ENCODE measurements around the gene ANTXR2. TPM values are rescaled to one million over a fixed set of nuclear protein-coding genes. Genes with fewer than 3 reads are reported as not detected.

Gene ANTXR2
- total and polyA plus RNA-seq, 4 donors = 16.0 to 88.0 (median 50.7) TPM

- Histone ChIP-seq H3K27me3 (ENCODE audit: control insufficient read depth in 1 of 2, insufficient read depth in 2 of 2, low read length in 1 of 2) (no peaks in the 10 kb centered on the region), H3K27ac (ENCODE audit: low read depth in 1 of 2, low read length in 2 of 2) (no peak overlapping the region), H3K36me3 (ENCODE audit: control insufficient read depth in 1 of 2, insufficient read depth in 2 of 2, low read length in 1 of 2) (no peaks in the 10 kb centered on the region), H3K9me3 (ENCODE audit: control insufficient read depth, low read length) (no peaks in the 10 kb centered on the region), H3K4me3 (ENCODE audit: low read length in 2 of 2) (no peak overlapping the region), H3K4me1 (ENCODE audit: control insufficient read depth in 1 of 2, insufficient read depth in 2 of 2, low read length in 2 of 2) (no peaks in the 10 kb centered on the region)
- 77 to 83% methylated on average over 2 of the region's 2 CpGs for WGBS, 2 donors
- ATAC-seq (ENCODE audit: low FRiP score) (no peak), DNase-seq (no peak)
- intact Hi-C loops (cut with DNase I) = loop anchor here in 1 of 2 donors (5.0 to 10.0 kb wide), 2 partner anchors 112 to 1115 kb away; no protein-coding TSS in a partner anchor
Observed at GRCh38 chr4:80069837-80070731, 2.9 kb downstream of the ANTXR2 start.

GRCh38 chr4:80069108-80069836, 3.8 kb downstream of the ANTXR2 start:
- no peaks in the 10 kb centered on the region for H3K4me1 ChIP-seq (ENCODE audit: control insufficient read depth in 1 of 2, insufficient read depth in 2 of 2, low read length in 2 of 2)
- H3K9me3 ChIP-seq (ENCODE audit: control insufficient read depth, low read length) = no peaks in the 10 kb centered on the region
- H3K4me3 ChIP-seq (ENCODE audit: low read length in 2 of 2) = no peak overlapping the region
- ATAC-seq (ENCODE audit: low FRiP score) = no peak
- no peak for DNase-seq
- 91 to 92% methylated on average over 5 of the region's 5 CpGs for WGBS, 2 donors
- intact Hi-C loops (cut with DNase I) = no loop called here
- H3K36me3 ChIP-seq (ENCODE audit: control insufficient read depth in 1 of 2, insufficient read depth in 2 of 2, low read length in 1 of 2) = no peaks in the 10 kb centered on the region
- H3K27me3 ChIP-seq (ENCODE audit: control insufficient read depth in 1 of 2, insufficient read depth in 2 of 2, low read length in 1 of 2) = no peaks in the 10 kb centered on the region
- no peak overlapping the region for H3K27ac ChIP-seq (ENCODE audit: low read depth in 1 of 2, low read length in 2 of 2)

DNA sequence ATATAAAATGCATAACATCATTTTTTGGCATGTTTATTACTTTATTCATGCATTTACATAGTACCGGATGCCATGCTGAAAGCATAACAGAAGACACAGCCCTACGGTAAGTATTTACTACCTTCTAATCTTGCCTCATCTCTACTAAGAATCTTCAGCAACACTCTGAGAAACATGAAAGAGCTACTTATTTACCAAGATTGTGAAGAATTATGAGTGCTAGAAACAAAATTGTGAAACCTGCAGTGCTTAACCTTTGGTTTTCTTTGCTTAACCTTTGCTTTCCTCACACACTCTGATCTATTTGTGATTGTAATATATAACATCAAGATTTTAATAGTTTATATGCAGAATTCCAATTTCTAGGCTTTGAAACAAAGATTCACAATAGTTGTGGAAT, 7.4 kb downstream of the ANTXR2 start:
- intact Hi-C loops (cut with DNase I) = no loop called here
- no peak overlapping the region for H3K4me3 ChIP-seq (ENCODE audit: low read length in 2 of 2)
- H3K4me1 ChIP-seq (ENCODE audit: control insufficient read depth in 1 of 2, insufficient read depth in 2 of 2, low read length in 2 of 2) = no peaks in the 10 kb centered on the region
- no peaks in the 10 kb centered on the region for H3K9me3 ChIP-seq (ENCODE audit: control insufficient read depth, low read length)
- ATAC-seq (ENCODE audit: low FRiP score) (no peak), DNase-seq (no peak)
- 95 to 97% methylated on average over 2 of the region's 2 CpGs for WGBS, 2 donors
- no peak overlapping the region for H3K27ac ChIP-seq (ENCODE audit: low read depth in 1 of 2, low read length in 2 of 2)
- peaks cover 0 to 2% of the 10 kb centered on the region in 2 donors for H3K36me3 ChIP-seq (ENCODE audit: control insufficient read depth in 1 of 2, insufficient read depth in 2 of 2, low read length in 1 of 2)
- no peaks in the 10 kb centered on the region for H3K27me3 ChIP-seq (ENCODE audit: control insufficient read depth in 1 of 2, insufficient read depth in 2 of 2, low read length in 1 of 2)

GRCh38 chr4:80062527-80062926, 10.5 kb downstream of the ANTXR2 start:
- Histone ChIP-seq H3K27ac (ENCODE audit: low read depth in 1 of 2, low read length in 2 of 2) (no peak overlapping the region), H3K4me1 (ENCODE audit: control insufficient read depth in 1 of 2, insufficient read depth in 2 of 2, low read length in 2 of 2) (no peaks in the 10 kb centered on the region), H3K4me3 (ENCODE audit: low read length in 2 of 2) (no peak overlapping the region), H3K36me3 (ENCODE audit: control insufficient read depth in 1 of 2, insufficient read depth in 2 of 2, low read length in 1 of 2) (peaks cover 0 to 2% of the 10 kb centered on the region in 2 donors), H3K27me3 (ENCODE audit: control insufficient read depth in 1 of 2, insufficient read depth in 2 of 2, low read length in 1 of 2) (no peaks in the 10 kb centered on the region), H3K9me3 (ENCODE audit: control insufficient read depth, low read length) (no peaks in the 10 kb centered on the region)
- intact Hi-C loops (cut with DNase I) = no loop called here
- 87 to 90% methylated on average over 3 of the region's 3 CpGs for WGBS, 2 donors
- DNase-seq (no peak), ATAC-seq (ENCODE audit: low FRiP score) (no peak)

- intact Hi-C loops (cut with DNase I) = no loop called here
- ATAC-seq (ENCODE audit: low FRiP score) (no peak), DNase-seq (no peak)
- H3K27ac ChIP-seq (ENCODE audit: low read depth in 1 of 2, low read length in 2 of 2) = no peak overlapping the region
- WGBS, 2 donors = 95 to 96% methylated on average over 4 of the region's 4 CpGs
- H3K4me3 ChIP-seq (ENCODE audit: low read length in 2 of 2) = no peak overlapping the region
- H3K27me3 ChIP-seq (ENCODE audit: control insufficient read depth in 1 of 2, insufficient read depth in 2 of 2, low read length in 1 of 2) = no peaks in the 10 kb centered on the region
- no peaks in the 10 kb centered on the region for H3K4me1 ChIP-seq (ENCODE audit: control insufficient read depth in 1 of 2, insufficient read depth in 2 of 2, low read length in 2 of 2)
- no peaks in the 10 kb centered on the region for H3K9me3 ChIP-seq (ENCODE audit: control insufficient read depth, low read length)
- H3K36me3 ChIP-seq (ENCODE audit: control insufficient read depth in 1 of 2, insufficient read depth in 2 of 2, low read length in 1 of 2) = peaks cover 0 to 2% of the 10 kb centered on the region in 2 donors
Observed at GRCh38 chr4:80060804-80061203, 12.2 kb downstream of the ANTXR2 start.

DNA sequence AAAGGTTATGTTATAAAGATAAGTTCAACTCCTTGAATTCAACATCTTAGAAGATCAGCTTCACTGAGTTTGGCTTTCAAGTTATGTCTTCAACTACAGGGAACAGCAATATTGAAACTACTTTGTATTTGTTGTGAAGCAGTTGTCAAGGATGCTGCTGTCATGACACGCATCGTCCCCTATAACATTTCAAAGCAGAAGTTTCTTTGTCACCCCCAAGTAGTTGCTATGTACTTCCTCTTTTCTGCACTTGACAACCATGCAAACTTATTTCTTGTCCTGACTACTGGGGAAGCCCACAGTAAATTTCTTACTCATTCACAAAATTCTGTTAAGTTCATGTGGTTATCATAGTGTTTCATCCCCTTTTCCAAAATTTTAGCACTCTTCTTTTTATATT, 14.3 kb downstream of the ANTXR2 start:
- H3K27ac ChIP-seq (ENCODE audit: low read depth in 1 of 2, low read length in 2 of 2) = no peak overlapping the region
- H3K36me3 ChIP-seq (ENCODE audit: control insufficient read depth in 1 of 2, insufficient read depth in 2 of 2, low read length in 1 of 2) = peaks cover 0 to 2% of the 10 kb centered on the region in 2 donors
- no peak for DNase-seq
- no peaks in the 10 kb centered on the region for H3K9me3 ChIP-seq (ENCODE audit: control insufficient read depth, low read length)
- 86 to 90% methylated on average over 2 of the region's 2 CpGs for WGBS, 2 donors
- intact Hi-C loops (cut with DNase I) = no loop called here
- no peak for ATAC-seq (ENCODE audit: low FRiP score)
- H3K27me3 ChIP-seq (ENCODE audit: control insufficient read depth in 1 of 2, insufficient read depth in 2 of 2, low read length in 1 of 2) = no peaks in the 10 kb centered on the region
- no peak overlapping the region for H3K4me3 ChIP-seq (ENCODE audit: low read length in 2 of 2)
- no peaks in the 10 kb centered on the region for H3K4me1 ChIP-seq (ENCODE audit: control insufficient read depth in 1 of 2, insufficient read depth in 2 of 2, low read length in 2 of 2)

DNA sequence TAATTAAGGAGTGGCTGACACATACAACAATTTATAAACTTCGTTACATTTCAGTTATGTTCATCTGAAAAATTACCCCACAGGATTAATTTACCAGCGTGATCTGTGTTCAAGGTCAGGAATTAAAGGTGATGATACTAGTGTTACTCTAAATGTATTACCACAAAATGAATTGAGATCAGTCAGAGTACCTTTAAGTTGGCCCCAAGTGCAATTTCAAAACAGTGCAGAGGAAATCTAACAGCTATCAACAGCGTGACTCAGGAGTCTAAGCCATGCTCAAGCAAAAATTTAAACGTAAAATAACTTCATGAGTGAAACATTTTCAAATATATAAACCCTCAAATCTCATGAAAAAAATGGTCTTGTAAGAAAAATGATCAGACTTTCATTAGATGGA, 18.7 kb downstream of the ANTXR2 start:
- peaks cover 0 to 4% of the 10 kb centered on the region in 2 donors for H3K4me1 ChIP-seq (ENCODE audit: control insufficient read depth in 1 of 2, insufficient read depth in 2 of 2, low read length in 2 of 2)
- H3K36me3 ChIP-seq (ENCODE audit: control insufficient read depth in 1 of 2, insufficient read depth in 2 of 2, low read length in 1 of 2) = peaks cover 0 to 3% of the 10 kb centered on the region in 2 donors
- intact Hi-C loops (cut with DNase I) = no loop called here
- 87 to 88% methylated on average over 4 of the region's 4 CpGs for WGBS, 2 donors
- no peak for ATAC-seq (ENCODE audit: low FRiP score)
- H3K27me3 ChIP-seq (ENCODE audit: control insufficient read depth in 1 of 2, insufficient read depth in 2 of 2, low read length in 1 of 2) = no peaks in the 10 kb centered on the region
- no peak overlapping the region for H3K4me3 ChIP-seq (ENCODE audit: low read length in 2 of 2)
- H3K9me3 ChIP-seq (ENCODE audit: control insufficient read depth, low read length) = no peaks in the 10 kb centered on the region
- no peak for DNase-seq
- no peak overlapping the region for H3K27ac ChIP-seq (ENCODE audit: low read depth in 1 of 2, low read length in 2 of 2)

DNA sequence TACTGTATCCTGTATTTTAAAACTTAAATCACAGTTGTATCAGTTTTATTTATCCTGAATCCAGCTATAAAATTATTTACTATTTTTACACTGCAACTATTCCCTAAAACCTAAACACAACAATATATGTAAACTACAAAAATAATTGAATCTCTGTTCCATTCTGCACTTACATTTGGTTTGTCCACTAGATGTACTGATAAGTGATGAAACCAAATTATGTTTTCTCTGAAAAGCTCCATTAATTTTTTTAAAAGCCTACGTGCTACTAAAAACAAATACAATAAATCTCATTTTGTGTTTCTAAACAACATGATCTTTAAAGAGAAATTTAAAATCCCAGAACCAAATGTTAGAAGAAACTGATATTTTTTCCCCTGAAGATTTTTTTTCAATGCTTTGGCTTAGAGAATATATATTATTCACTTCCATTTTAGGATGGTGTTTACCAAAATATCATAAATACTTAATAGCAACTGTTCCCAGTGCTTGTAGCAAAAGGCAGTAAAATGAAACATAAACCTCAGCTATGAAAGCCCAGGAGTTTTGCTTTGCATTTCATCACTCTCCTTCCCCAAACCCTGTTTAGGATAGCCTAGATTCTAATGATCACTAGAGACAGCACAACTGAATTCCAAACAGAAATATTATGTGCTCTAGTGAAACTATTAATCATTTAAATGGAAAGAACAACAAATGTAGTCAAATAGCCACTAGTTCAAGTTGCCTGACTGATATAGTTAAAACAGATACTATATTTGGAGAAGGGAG, 19.7 kb downstream of the ANTXR2 start:
- H3K4me1 ChIP-seq (ENCODE audit: control insufficient read depth in 1 of 2, insufficient read depth in 2 of 2, low read length in 2 of 2) = peaks cover 0 to 4% of the 10 kb centered on the region in 2 donors
- no peak overlapping the region for H3K27ac ChIP-seq (ENCODE audit: low read depth in 1 of 2, low read length in 2 of 2)

More for the DNA sequence above, 19.7 kb downstream of the ANTXR2 start:
- DNase-seq (no peak), ATAC-seq (ENCODE audit: low FRiP score) (no peak)
- 89% methylated on average over 1 of the region's 1 CpG for WGBS, 2 donors
- Histone ChIP-seq H3K4me3 (ENCODE audit: low read length in 2 of 2) (no peak overlapping the region), H3K27me3 (ENCODE audit: control insufficient read depth in 1 of 2, insufficient read depth in 2 of 2, low read length in 1 of 2) (no peaks in the 10 kb centered on the region), H3K9me3 (ENCODE audit: control insufficient read depth, low read length) (no peaks in the 10 kb centered on the region), H3K36me3 (ENCODE audit: control insufficient read depth in 1 of 2, insufficient read depth in 2 of 2, low read length in 1 of 2) (peaks cover 0 to 3% of the 10 kb centered on the region in 2 donors)
- intact Hi-C loops (cut with DNase I) = no loop called here

Data from aorta (tissue), 5 donors.